B cell (primary cell): ENCODE results near the gene NSRP1. TPM values are rescaled to one million over a fixed set of nuclear protein-coding genes. Genes with fewer than 3 reads are reported as not detected.

ENCODE experiments used
- ATAC-seq: fragments of 200-7000 bp; cut with Tn5 transposase; one replicate; pipeline ENCODE4 v1.10.0; 2021; ENCODE audit warnings: low read depth, mild to moderate bottlenecking, moderate number of reproducible peaks, moderate library complexity
- CTCF ChIA-PET: fragments of 350-600 bp; sonication (Branson Sonifier 250); formaldehyde crosslinking; loops from one replicate; lab custom pipeline; 2021; ENCODE audit warnings: antibody characterized with exemption, inconsistent platforms; lab: Charles Lee
- POLR2A ChIA-PET: fragments of 350-600 bp; sonication (Branson Sonifier 250); formaldehyde crosslinking; loops from one replicate; lab custom pipeline; 2021; ENCODE audit warnings: antibody characterized with exemption; lab: Charles Lee
- DNase-seq: peaks from one replicate; pipeline ENCODE4 v3.0.0; 2013
- H2AFZ ChIP-seq: 2 replicates; pipeline ENCODE4 v1.6.1; 2012; ENCODE audit warnings: mild to moderate bottlenecking, low read depth, low read length; ENCODE audit not compliant: insufficient read depth, poor library complexity, severe bottlenecking
- H3K27ac ChIP-seq, 2 donors: 1 replicate in 1 of 2; 2 replicates in 1 of 2; pipeline ENCODE4 v1.5.1; 2012 to 2013; ENCODE audit warnings: low read length in 2 of 2, mild to moderate bottlenecking in 2 of 2, moderate library complexity in 1 of 2
- H3K27me3 ChIP-seq, 4 experiments: fragments of 200-600 bp in 1 of 4; sonication (generic) in 1 of 4; replicated peaks in 1 of 4; 1 replicate in 2 of 4; 2 replicates in 2 of 4; pipeline versions ENCODE4 v1.6.1 to v1.7.0; 2013 to 2016; ENCODE audit warnings: low read length in 3 of 4, mild to moderate bottlenecking in 2 of 4, mixed read lengths in 1 of 4, moderate library complexity in 1 of 4; ENCODE audit not compliant: insufficient read depth in 4 of 4, control insufficient read depth in 3 of 4; ENCODE audit errors: control extremely low read depth in 1 of 4
- H3K36me3 ChIP-seq, 2 experiments: replicated peaks in 1 of 2; 1 replicate in 1 of 2; 2 replicates in 1 of 2; pipeline versions ENCODE4 v1.6.1 to v1.7.1; 2013; ENCODE audit warnings: low read length in 1 of 2; ENCODE audit not compliant: insufficient read depth in 2 of 2, control insufficient read depth in 1 of 2; ENCODE audit errors: control extremely low read depth in 1 of 2, extremely low read depth in 1 of 2
- H3K4me1 ChIP-seq, 2 donors: fragments of 200-600 bp in 1 of 2; sonication (generic) in 1 of 2; 1 replicate in 1 of 2; 2 replicates in 1 of 2; pipeline versions ENCODE4 v1.5.1 to v1.6.1; 2013 to 2017; ENCODE audit warnings: low read length in 2 of 2; ENCODE audit not compliant: control insufficient read depth in 2 of 2, insufficient read depth in 2 of 2
- H3K4me2 ChIP-seq: replicated peaks from 2 replicates; pipeline ENCODE3; 2012; ENCODE audit warnings: mild to moderate bottlenecking, low read depth, low read length; ENCODE audit not compliant: poor library complexity, severe bottlenecking
- H3K4me3 ChIP-seq, 5 experiments: fragments of 200-600 bp in 1 of 5; sonication (generic) in 1 of 5; 1 replicate in 3 of 5; 2 replicates in 2 of 5; pipeline versions ENCODE4 v1.5.1 to v1.7.0; 2011 to 2016; ENCODE audit warnings: low read length in 4 of 5, mild to moderate bottlenecking in 4 of 5, low read depth in 2 of 5, control low read depth in 1 of 5, moderate library complexity in 1 of 5; ENCODE audit not compliant: insufficient read depth in 1 of 5; ENCODE audit errors: control extremely low read depth in 1 of 5, extremely low read depth in 1 of 5
- H3K79me2 ChIP-seq: fragments of 200-600 bp; sonication (generic); one replicate; pipeline ENCODE4 v1.6.0; 2016; ENCODE audit warnings: low read length; ENCODE audit not compliant: control insufficient read depth, insufficient read depth
- H3K9ac ChIP-seq: fragments of 200-600 bp; sonication (generic); 2 replicates; pipeline ENCODE4 v1.6.1; 2017; ENCODE audit warnings: mild to moderate bottlenecking, low read length, moderate library complexity
- H3K9me3 ChIP-seq, 3 donors: one replicate each; pipeline versions ENCODE4 v1.6.1 to v1.7.1; 2013; ENCODE audit warnings: low read length in 2 of 3; ENCODE audit not compliant: control insufficient read depth in 2 of 3, insufficient read depth in 1 of 3; ENCODE audit errors: control extremely low read depth in 1 of 3
- H4K20me1 ChIP-seq: 2 replicates; pipeline ENCODE4 v1.6.0; 2012; ENCODE audit warnings: mild to moderate bottlenecking, low read length; ENCODE audit not compliant: insufficient read depth, control insufficient read depth, poor library complexity, severe bottlenecking
- H3K27ac Mint-ChIP-seq: one replicate; pipeline ENCODE4 v1.8.0; 2021; ENCODE audit warnings: mixed read lengths
- H3K27me3 Mint-ChIP-seq: one replicate; pipeline ENCODE4 v1.8.0; 2021; ENCODE audit warnings: mixed read lengths
- H3K4me1 Mint-ChIP-seq: one replicate; pipeline ENCODE4 v1.8.0; 2021; ENCODE audit warnings: mixed read lengths
- H3K4me3 Mint-ChIP-seq: one replicate; pipeline ENCODE4 v1.8.0; 2021; ENCODE audit warnings: mixed read lengths
- H3K9me3 Mint-ChIP-seq: one replicate; pipeline ENCODE4 v1.8.0; 2022; ENCODE audit warnings: mixed read lengths; ENCODE audit not compliant: insufficient read depth
- EZH2 ChIP-seq: IDR thresholded peaks from 2 replicates; pipeline ENCODE4 v1.6.1; 2012; ENCODE audit warnings: borderline replicate concordance, low read depth, mild to moderate bottlenecking, moderate library complexity, low read length; ENCODE audit not compliant: insufficient read depth, poor library complexity, severe bottlenecking
- WGBS: methylation state at CpG from one replicate; pipeline ENCODE4 v1.1.5; 2013; ENCODE audit warnings: missing lambda C conversion rate; ENCODE audit not compliant: insufficient coverage; 5-methylcytosine and 5-hydroxymethylcytosine counted together
- intact Hi-C: fragments of 100-400 bp; cut with micrococcal nuclease; formaldehyde crosslinking; loops from one replicate; pipeline ENCODE4 v1.10.0; 2022
- polyA plus RNA-seq: library from polyadenylated mRNA; depleted of rRNA; stranded (reverse); fragments of >200 nt; gene quantifications from 2 replicates; pipeline ENCODE4 v1.2.3, GENCODE V29; 2012
- total RNA-seq, 2 donors: library from RNA; stranded (reverse); fragments of 120-200 nt in 1 of 2; gene quantifications; 1 replicate in 1 of 2; 2 replicates in 1 of 2; pipeline versions ENCODE4 v1.2.3 to v1.2.4, GENCODE V29; 2013 to 2022
- TF ChIP-seq, protein P1 (sequence below): fragments of 200-600 bp; IDR thresholded peaks from one replicate; pipeline ENCODE4 v1.8.0; 2022; ENCODE audit warnings: antibody characterized with exemption, mild to moderate bottlenecking

NSRP1 gene
- total and polyA plus RNA-seq, 2 donors (not counting 1 experiment from before 2014, with no cell fraction given) = 11.2 to 46.2 TPM

DNA sequence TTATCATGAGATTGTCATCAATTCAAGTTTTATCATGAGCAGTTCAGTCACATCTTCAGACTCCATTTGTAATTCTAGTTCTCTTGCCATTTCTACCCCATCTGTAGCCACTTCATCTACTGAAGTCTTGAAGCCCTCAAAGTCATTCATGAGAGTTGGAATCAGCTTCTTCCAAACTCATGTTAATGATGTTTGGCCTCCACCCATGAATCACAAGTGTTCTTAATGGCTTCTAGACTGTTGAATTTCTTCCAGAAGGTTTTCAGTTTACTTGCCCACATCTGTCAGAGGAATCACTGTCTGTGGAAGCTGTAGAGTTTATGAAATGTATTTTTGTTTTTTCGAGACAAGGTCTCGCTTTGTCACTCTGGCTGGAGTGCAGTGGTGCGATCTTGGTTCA lies 16.0 kb downstream of the NSRP1 start:
- peaks cover 0 to 11% of the 10 kb centered on the region in 2 experiments for H3K36me3 ChIP-seq

DNA sequence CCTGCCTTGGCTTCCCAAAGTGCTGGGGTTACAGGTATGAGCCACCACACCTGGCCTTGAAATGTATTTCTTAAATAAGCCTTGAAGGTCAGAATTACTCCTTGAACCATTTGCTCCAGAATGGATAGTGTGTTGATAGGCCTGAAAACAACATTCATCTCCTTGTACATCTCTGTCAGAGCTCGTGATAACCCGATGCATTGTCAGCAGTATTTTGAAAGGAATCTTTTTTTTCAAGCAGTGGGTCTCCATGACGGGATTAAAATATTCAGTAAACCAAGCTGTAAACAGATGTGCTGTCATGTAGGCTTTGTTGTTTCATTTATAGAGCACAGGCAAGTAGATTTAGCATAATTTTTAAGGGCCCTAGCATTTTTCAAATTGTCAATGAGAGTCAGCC lies 16.6 kb downstream of the NSRP1 start:
- ATAC-seq = no peak
- ChIA-PET CTCF (interaction anchor here (0.6 to 1.6 kb wide), 3 partner anchors 9 to 203 kb away, joined by 3 to 4 read pairs (median 4); no protein-coding TSS in a partner anchor), POLR2A (interaction anchor here (0.7 kb wide), 3 partner anchors 29 to 598 kb away, joined by 3 to 14 read pairs (median 3); no protein-coding TSS in a partner anchor)
- H3K9me3 Mint-ChIP-seq = no peaks in the 10 kb centered on the region
- peaks cover 13% of the 10 kb centered on the region for H3K4me1 Mint-ChIP-seq
- no peak overlapping the region for H3K9ac ChIP-seq
- H3K36me3 ChIP-seq = peaks cover 0 to 11% of the 10 kb centered on the region in 2 experiments
- no peak overlapping the region for H3K4me3 ChIP-seq
- H2AFZ ChIP-seq = no peak overlapping the region
- H3K27me3 ChIP-seq = no peaks in the 10 kb centered on the region
- no peak overlapping the region for H3K27ac ChIP-seq
- no peaks in the 10 kb centered on the region for H3K9me3 ChIP-seq
- H3K79me2 ChIP-seq = peaks cover 57% of the 10 kb centered on the region
- no peaks in the 10 kb centered on the region for H3K4me1 ChIP-seq
- H3K27ac Mint-ChIP-seq = no peak overlapping the region
- no peak for DNase-seq
- H4K20me1 ChIP-seq = peaks cover 7% of the 10 kb centered on the region
- WGBS = 93% methylated on average over 2 of the region's 3 CpGs
- intact Hi-C loops = loop anchor here (5.0 kb wide), 1 partner anchor 34 kb away; no protein-coding TSS in a partner anchor
- TF ChIP-seq, protein P1, sequence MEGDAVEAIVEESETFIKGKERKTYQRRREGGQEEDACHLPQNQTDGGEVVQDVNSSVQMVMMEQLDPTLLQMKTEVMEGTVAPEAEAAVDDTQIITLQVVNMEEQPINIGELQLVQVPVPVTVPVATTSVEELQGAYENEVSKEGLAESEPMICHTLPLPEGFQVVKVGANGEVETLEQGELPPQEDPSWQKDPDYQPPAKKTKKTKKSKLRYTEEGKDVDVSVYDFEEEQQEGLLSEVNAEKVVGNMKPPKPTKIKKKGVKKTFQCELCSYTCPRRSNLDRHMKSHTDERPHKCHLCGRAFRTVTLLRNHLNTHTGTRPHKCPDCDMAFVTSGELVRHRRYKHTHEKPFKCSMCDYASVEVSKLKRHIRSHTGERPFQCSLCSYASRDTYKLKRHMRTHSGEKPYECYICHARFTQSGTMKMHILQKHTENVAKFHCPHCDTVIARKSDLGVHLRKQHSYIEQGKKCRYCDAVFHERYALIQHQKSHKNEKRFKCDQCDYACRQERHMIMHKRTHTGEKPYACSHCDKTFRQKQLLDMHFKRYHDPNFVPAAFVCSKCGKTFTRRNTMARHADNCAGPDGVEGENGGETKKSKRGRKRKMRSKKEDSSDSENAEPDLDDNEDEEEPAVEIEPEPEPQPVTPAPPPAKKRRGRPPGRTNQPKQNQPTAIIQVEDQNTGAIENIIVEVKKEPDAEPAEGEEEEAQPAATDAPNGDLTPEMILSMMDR = no peak
- no peak for TF ChIP-seq EZH2
- H3K4me3 Mint-ChIP-seq = no peak overlapping the region
- no peaks in the 10 kb centered on the region for H3K27me3 Mint-ChIP-seq
- no peak overlapping the region for H3K4me2 ChIP-seq

More for the DNA sequence above, 16.0 kb downstream of the NSRP1 start:
- Histone ChIP-seq H3K4me3 (no peak overlapping the region), H3K27ac (no peak overlapping the region), H3K9ac (no peak overlapping the region), H3K4me1 (no peaks in the 10 kb centered on the region), H2AFZ (no peak overlapping the region), H3K9me3 (no peaks in the 10 kb centered on the region), H4K20me1 (peaks cover 3% of the 10 kb centered on the region), H3K27me3 (no peaks in the 10 kb centered on the region), H3K79me2 (peaks cover 51% of the 10 kb centered on the region), H3K4me2 (no peak overlapping the region)
- no peak overlapping the region for H3K4me3 Mint-ChIP-seq
- TF ChIP-seq, protein P1 = no peak
- TF ChIP-seq EZH2 = no peak
- no peaks in the 10 kb centered on the region for H3K27me3 Mint-ChIP-seq
- WGBS = 100% methylated on average over 3 of the region's 3 CpGs
- no peak for DNase-seq
- ATAC-seq = no peak
- ChIA-PET POLR2A (interaction anchor here (0.7 kb wide), 1 partner anchor 599 kb away, joined by 3 read pairs; no protein-coding TSS in a partner anchor), CTCF (interaction anchor here (0.9 kb wide), 1 partner anchor 204 kb away, joined by 3 read pairs; no protein-coding TSS in a partner anchor)
- no peak overlapping the region for H3K27ac Mint-ChIP-seq
- H3K4me1 Mint-ChIP-seq = peaks cover 8% of the 10 kb centered on the region
- intact Hi-C loops = loop anchor here (5.0 kb wide), 1 partner anchor 35 kb away; no protein-coding TSS in a partner anchor
- no peaks in the 10 kb centered on the region for H3K9me3 Mint-ChIP-seq
